GM18498 (cell line): Measurements from ENCODE around the gene GIPC3.
"Not testable (repeated sequence)": the region's sequence is repeated elsewhere in the genome, so short reads cannot be mapped to it uniquely, and the experiment has no call there.

Experiments
- ATAC-seq: cut with Tn5 transposase; IDR thresholded peaks from one replicate; pipeline ENCODE4 v1.9.1; 2021; ENCODE audit warnings: mild to moderate bottlenecking, moderate library complexity; ENCODE audit not compliant: unreplicated experiment

The GIPC3 gene

DNA sequence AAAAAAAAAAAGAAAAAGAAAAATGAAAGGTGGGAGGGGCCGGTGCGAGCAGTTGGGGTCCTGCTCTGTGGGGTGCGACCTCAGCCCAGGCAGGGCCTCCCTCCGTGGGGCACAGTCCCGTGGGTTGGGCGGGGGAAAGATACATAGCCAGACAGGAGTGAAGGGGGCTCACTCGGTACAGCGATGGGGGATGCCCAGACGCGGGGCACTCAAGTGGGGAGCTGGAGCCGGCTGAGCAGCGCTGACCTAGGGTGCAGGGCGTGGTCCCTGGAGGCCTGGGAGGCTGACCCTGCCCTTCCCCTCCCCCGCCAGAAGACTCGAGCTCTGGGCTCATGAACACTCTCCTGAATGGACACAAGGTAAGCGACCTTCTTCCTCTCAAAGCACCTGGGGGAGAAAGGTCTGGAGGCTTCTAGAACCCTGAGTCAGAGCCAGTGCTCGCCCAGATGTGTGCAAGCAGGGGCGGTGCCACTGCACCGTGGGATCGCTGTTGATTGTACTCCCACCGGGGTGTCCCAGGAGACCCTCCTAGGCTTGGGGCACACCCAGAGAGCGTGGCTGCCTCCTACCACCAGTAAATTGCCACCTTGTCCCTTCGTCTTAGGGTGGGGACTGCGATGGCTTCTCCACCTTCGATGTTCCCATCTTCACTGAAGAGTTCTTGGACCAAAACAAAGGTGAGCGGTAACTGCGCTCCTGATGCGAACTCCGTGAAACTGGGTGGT is 9.2 kb upstream of the GIPC3 start:
- no peak for ATAC-seq

DNA sequence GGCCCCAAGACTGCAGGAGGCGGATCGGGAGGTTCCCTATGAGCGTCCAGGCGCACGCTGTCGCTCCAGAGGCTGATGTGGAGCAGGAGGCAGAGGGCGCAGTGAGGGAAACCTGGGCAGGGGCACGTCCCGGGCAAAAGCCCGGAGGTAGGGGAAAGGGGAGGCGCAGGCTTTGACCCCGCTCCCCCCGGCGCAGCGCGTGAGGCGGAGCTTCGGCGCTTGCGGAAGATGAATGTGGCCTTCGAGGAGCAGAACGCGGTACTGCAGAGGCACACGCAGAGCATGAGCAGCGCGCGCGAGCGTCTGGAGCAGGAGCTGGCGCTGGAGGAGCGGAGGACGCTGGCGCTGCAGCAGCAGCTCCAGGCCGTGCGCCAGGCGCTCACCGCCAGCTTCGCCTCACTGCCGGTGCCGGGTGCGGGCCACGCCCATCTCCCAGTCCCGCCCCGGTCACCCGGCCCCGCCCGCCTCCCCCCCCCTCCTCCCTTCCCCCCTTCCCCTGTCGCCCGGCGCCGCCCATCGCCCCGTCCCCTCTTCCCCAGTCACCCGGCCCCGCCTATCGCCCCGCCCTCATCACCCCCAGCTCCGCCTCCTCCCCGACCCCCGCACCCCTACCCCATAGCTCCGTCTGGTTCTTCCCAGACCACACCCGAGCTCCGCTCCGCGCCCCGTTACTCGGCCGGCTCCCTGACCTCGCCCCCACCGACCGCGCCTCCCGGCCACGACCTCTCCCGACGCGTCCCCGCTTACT is 8.4 kb upstream of the GIPC3 start:
- ATAC-seq: no peak

DNA sequence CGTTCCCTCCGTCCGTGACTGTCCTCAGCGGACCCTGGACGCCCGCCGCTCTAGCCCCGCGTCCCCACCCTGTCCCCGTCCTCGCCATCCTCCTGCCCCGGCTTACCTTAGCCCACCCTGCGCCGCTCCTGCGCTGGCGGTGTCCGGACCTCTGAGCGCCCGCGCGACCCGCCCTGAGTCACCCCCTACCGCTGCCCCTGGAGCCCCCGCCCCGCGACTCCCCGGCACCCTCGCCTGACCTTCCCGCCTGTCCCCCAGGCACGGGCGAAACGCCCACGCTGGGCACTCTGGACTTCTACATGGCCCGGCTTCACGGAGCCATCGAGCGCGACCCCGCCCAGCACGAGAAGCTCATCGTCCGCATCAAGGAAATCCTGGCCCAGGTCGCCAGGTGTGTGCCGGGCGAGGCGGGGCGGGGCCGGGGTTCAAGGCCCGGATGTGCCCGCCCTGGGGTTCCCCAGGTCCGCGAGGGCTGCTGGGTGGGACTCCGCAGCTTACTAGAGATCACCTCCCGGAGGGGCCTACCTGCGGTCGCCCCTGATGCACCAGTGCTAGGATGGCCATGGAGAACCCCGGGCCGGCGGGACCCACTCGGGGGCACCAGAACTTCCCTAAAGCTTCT is 7.4 kb upstream of the GIPC3 start:
- ATAC-seq: no peak

DNA sequence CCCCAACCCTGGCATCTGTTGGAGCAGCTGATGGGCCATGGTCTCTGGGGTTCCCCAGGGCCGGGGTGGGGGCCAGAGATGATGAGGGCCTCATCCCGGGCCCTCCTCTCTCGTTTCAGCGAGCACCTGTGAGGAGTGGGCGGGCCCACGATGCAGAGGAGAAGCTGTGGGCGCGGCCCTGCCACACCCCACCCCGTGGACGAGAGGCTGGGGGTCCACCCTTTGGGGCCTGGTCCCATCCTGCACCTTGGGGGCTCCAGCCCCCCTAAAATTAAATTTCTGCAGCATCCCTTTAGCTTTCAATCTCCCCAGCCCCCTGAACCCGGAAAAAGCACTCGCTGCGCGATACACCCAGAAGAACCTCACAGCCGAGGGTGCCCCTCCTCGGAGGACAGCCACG is 6.9 kb upstream of the GIPC3 start:
- ATAC-seq: no peak

DNA sequence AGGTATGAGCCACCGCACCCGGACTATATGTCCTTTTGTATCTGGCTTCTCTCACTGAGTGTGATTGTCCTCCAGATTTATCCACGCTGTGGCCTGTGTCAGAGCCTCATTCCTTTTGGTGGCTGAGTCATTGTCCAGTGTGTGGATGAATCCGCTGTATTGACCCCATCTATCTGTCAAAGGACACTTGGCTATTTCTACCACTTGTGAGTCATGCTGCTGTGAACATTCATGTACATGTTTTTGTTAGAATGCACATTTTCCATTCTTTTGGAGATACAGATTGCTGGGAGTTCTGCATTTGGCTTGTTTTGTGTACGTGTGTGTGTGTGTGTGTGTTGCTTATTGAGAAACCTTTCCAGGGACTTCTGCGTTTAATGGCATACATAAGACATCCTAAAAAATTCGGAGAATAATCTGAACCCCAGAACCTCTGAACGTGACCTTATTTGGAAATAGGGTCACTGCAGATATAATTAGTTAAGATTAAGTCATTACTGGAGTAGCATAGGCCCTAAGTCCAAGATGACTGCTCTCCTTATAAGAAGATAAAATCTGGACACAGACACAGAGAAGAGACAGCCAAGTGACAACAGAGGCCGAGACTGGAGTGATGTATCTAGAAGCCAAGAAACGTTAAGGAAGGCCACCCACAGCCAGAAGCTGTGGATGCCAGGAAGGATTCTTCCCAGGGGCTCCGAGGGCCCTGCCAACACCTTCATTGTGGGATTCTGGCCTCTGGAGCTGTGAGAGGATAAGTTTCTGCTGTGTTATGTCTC is 4.9 kb upstream of the GIPC3 start:
- ATAC-seq: no peak

DNA sequence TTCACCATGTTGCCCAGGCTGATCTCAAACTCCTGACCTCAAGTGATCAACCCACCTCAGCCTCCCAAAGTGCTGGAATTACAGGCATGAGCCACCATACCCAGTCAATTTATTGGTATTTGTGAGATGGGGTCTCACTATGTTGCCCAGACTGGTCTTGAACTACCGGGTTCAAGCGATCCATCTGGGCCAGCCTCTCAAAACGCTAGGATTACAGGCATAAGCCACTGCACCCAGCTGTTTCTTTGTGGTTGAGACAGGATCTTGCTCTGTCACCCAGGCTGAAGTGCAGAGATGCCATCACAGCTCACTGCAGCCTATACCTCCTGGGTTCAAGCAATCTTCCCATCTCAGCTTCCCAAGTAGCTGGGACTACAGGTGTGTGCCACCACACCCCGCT is 3.5 kb upstream of the GIPC3 start:
- not testable (repeated sequence) for ATAC-seq

DNA sequence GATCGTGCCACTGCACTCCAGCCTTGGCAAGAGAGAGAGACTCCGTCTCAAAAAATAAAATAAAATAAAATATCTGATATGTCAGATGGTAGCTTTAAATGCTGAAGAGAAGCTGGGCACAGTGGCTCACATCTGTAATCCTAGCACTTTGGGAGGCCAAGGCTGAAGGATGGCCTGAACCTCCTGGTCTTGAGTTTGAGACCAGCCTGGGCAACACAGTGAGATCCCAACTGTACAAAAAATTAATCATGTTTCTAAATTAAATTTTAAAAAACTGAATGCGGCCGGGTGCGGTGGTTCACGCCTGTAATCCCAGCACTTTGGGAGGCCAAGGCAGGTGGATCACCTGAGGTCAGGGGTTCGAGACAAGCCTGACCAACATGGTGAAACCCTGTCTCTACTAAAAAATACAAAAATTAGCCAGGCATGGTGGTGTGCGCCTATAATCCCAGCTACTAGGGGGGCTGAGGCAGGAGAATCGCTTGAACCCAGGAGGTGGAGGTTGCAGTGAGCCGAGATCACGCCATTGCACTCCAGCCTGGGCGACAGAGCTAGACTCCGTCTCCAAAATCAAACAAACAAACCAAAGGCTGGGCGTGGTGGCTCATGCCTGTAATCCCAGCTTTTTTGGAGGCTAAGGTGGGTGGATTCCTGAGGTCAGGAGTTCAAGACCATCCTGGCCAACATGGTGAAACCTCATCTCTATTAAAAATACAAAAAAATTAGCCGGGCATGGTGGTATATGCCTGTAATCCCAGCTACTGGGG is 1.1 kb upstream of the GIPC3 start:
- ATAC-seq: not testable (repeated sequence)

DNA sequence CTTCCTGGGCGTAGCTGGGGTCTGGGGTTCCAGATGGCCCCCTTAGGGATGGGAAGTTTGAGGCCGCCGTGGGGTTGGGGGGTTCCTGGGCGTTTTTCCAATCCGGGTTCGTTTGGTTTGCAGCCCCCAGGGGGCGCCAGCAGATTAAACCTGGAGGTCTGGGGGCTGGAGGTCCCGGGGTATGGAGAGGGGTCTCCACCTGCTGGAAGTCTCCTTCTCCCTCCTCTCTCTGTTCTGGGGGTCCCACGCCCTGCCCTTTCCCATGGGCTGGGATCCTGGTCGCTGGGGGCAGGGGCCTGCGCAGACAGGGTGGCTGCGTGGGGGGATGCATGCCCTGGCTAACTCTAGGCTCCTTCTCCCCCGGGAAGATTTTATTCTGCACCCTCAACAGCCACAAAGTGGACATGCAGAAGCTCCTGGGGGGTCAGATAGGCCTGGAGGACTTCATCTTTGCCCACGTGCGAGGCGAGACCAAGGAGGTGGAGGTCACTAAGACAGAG is 899 bp downstream of the GIPC3 start:
- ATAC-seq: no peak

DNA sequence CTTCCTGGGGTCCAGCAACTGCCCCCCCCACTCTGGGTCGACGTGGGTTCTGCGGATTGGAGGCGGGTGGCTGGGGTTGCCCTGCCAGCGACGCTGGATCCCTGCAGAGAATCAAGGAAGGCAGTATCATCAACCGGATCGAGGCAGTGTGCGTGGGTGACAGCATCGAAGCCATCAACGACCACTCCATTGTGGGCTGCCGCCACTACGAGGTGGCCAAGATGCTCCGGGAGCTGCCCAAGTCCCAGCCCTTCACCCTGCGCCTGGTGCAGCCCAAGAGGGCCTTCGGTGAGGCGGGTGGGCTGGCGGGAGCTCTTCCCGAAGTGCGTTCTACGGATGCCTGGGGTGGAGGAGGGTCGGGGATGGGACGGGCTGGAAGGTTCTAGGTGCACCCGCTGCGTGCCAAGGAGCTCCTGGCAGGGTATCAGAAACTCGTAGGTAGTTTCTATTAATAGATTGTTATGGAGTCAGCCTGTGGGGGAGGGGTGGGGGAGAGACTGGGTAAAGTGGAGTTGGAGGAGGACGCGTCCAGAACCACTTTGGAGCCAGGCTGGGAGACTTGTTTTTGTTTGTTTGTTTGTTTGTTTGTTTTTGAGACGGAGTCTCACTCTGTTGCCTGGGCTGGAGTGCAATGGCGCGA is 1.5 kb downstream of the GIPC3 start:
- ATAC-seq: no peak

DNA sequence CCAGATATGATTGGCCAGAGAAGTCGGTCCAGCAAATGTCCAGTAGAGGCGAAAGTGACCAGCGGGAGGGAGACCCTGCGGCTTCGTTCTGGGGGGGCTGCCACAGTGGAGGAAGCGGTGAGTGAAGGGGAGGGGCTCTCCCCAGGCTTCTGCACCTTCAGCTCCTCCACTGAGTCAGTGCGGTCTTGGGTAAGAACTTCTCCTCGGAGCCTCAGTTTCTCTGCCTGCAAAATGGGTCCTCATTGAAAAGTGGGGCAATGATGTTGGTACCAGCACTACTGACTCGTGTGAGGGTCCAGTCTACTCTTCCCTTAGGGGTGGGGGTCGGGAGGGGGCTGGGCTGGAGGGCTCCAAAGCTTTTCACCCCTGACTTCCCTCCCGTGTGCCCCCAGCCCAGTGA is 4.2 kb downstream of the GIPC3 start:
- ATAC-seq: no peak

DNA sequence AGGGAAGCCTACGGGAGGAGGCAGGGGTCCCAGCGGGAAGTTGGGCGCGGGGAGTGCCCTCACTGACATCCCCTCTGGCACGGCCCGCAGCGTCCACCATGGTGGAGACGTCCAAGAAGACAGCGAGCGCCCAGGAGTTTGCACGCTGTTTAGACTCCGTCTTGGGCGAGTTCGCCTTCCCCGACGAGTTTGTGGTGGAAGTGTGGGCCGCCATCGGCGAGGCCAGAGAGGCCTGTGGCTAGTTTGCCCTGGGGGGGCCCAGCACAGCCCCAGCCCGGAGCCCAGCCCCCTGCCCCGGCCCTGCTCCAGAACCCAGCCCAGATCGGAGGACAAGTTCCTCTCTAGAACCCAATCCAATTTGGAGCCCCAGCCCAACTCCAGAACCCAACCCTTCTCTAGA is 4.7 kb downstream of the GIPC3 start:
- ATAC-seq: no peak

DNA sequence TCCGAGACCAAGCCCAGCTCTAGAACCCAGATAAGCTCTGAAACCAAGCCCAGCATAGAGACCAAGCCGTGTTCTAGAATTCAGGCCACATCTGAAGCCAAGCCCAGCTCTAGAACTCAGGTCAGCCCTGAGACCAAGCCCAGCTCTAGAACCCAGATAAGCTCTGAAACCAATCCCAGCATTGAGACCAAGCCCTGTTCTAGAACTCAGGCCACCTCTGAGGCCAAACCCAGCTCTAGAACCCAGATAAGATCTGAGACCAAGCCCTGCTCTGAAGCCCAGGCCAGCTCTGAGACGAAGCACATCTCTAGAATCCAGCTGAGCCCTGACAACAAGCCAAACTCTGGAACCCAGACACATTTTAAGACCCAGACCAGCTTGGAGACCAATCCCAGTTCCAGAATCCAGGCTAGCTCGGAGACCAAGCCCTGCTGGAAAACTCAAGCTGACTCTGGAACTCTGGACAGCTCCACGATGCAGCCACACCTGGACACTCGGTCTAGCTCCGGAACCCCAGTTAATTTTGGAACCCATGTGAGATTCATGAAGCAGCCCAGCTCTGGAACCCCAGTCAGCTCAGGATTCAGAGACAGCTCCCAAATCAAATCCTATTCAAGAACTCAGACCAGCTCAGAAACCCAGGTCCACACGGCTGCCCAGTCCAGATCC is 5.8 kb downstream of the GIPC3 start:
- no peak for ATAC-seq

DNA sequence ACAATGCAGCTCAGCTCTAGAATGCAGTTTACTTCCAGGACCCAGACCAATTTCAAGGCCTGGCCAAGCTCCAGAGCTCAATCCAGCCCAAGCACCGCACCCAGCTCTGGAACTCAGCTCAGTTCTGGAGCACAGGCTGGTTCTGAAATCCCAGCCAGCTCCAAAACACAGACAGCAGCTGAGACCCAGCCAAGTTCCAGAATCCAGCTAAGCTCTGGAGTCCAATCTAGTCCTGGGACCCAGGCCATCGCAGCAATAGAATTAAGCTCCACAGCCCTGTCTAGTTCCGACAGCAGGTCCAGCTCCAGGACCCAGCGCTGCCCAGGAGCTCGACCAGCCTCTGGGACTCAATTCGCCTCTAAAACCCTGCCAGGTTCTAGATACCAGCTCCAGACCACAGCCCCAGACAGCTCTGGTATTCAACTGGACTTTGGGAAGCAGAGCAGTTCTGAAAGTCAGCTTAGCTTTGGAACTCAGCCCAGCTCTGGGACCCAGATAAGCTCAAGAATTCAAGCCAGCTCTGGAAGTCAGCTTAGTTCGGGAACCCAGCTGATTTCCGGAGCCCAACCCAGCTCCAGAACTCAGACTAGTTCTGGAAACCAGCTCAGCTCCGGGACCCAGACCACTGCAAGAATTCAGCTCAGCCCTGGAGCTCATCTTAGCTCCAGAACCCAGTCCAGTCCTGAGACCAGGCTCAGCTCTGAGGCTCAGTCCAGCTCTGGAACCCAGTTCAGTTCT is 6.8 kb downstream of the GIPC3 start:
- ATAC-seq: no peak

DNA sequence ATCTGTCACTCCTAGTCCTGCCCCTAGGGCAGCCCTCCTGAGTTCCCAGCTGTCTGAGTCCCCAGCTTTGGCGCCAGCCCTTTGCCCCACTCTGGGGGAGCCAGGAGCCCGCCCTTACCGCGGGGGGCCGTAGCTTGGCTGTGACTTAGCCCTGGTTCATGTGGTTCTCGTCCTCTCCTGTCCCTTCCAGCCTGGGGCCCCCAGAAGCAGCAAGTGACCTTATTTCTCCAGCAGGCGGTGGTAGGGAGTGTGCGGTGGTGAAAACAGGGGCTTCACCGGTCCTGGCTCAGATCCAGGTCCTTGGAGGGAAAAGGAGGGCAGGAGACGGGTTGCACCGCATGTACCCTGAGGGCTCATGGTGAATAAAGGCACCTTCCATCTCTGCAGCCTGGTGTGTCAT is 7.9 kb downstream of the GIPC3 start:
- ATAC-seq: no peak

DNA sequence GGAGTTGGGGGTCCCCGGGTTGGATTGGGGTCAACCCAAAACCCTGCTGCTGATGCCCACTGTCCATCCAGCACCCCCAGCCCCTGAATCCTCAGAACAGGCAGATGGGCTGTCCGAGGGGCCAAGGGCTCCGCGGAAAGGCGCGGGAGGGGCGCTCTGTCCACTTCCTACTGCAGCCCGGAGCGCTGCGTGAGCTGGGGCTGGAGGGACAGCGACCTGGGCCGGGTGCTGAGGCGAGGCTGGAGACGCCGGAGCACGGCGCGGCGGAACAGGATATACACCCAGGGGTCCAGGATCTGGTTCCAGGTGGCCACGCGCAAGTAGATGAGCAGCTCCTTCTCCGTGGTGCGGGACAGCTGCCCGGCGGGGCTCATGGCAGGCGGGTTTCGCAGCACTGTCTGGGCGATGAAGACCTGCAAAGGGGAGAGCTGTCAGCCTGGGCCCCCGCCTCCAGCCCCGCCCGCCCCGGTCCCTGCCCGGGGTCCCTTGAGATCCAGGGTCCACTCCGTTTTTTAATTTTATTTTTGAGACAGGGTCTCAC is 10.3 kb downstream of the GIPC3 start:
- ATAC-seq: no peak

DNA sequence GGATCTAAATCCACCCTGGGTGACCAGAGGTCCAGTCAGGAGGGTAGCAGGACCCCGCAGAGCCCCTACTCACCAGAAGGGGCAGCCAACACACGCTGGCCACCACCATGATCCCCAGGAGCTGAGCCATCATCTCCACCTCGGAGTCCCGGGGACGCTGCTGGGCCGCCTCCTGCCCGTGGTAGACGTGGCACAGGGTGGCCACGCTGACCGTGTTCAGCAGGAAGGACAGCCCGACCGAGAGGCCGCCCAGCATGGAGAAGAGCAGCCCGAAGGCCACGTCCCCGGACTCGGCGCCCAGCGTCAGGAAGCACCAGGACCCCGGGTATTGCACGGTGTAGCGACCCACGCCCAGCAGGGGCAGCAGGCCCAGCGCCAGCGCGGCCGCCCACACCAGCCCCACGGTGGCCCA is 14.5 kb downstream of the GIPC3 start:
- ATAC-seq: no peak

DNA sequence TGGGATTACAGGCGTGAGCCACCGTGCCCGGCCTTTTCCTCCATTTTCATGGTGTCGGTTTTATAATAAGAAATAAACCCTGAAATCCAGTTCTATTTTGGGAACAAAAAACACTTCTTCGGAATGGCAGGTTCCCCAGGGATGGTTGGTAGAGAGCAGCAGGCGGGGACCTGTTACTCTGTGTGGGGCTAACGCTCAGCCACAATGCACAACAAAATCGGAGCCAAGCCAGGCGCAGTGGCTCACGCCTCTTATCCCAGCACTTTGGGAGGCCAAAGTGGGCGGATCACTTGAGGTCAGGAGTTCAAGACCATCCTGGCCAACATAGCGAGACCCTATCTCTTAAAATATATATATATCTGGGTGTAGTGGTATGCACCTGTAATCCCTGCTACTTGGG is 15.7 kb downstream of the GIPC3 start:
- no peak for ATAC-seq

DNA sequence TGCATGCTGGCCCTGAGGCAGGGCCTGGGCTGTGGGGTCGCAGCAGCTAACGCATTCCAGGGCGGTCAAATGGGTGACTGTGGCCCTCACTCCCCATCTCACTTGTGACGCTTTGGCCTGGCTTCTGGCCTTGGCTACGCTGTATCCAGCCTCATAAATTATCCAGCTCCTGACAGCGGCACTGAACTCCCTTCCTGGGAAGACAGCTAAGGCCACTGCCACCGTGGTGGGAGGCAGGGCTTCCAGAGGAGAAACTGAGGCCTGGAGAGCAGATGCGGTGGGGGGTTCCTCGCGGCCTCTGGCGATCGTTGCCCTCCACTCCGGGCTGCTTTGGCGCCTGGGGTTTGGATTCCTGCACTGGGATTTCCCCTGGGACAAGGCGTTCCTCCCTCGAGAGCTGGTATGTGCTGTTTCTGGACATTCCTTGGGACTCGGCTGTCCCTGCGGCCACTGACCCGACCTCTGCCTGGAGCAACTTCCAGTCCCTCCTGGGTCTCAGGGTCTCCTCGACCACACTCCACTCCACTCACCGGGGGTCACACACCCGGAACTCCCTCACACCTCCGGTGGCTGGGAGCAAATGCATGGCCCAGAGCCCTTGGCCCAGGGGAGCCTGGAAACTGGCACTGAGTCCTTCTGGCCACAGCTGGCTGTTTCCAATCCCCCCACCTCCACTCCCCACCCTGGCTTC is 18.0 kb downstream of the GIPC3 start:
- no peak for ATAC-seq
